ENCODE data around the gene TRMT44.

The TRMT44 gene

DNA sequence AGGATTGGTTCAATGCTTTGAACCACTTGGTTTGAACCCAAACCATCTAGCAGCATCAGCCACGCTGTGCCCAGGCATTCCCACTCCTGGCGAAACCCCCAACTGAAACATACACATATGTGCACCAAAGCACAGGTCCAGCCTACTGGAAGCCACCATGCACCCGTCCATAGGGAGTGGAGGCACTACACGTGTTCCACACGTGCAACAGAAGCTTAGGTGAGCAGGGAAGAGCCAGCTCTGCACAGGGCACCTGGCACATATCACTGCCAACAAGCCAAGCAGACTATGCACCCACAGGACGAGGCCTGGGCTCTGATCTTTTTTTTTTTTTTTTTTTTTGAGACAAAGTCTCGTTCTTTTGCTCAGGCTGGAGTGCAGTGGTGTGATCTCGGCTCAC, 73.4 kb downstream of the TRMT44 start:
- ATAC-seq (replicated peaks) = no peak
- Mint-ChIP-seq H3K4me3 (no peak overlapping the region), H3K36me3 (ENCODE audit: insufficient read depth) (no peaks in the 10 kb centered on the region), H3K9me3 (no peaks in the 10 kb centered on the region), H3K27me3 (peaks cover 0 to 20% of the 10 kb centered on the region in 2 donors), H3K27ac (no peak overlapping the region), H3K4me1 (ENCODE audit: low read depth in 2 of 2) (no peaks in the 10 kb centered on the region)
- DNase-seq = no peak

DNA sequence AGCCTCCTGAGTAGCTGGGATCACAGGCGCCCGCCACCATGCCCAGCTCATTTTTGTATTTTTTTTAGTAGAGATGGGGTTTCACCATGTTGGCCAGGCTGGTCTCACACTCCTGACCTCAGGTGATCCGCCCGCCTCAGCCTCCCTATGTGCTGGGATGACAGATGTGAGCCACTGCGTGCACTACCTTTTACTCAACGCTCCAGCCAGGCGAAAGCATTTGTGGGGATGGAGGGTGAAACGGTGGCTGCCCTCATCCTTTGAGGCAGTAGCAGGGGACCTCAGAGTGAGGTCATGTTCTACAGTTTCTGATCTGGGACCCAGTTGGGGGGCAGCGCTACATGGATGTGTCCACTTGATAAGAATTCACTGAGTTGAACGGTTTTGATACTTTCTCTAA, 73.8 kb downstream of the TRMT44 start:
- H3K27ac Mint-ChIP-seq = no peak overlapping the region
- H3K36me3 Mint-ChIP-seq (ENCODE audit: insufficient read depth) = no peaks in the 10 kb centered on the region
- H3K4me1 Mint-ChIP-seq (ENCODE audit: low read depth in 2 of 2) = no peaks in the 10 kb centered on the region
- H3K27me3 Mint-ChIP-seq = peaks cover 0 to 24% of the 10 kb centered on the region in 2 donors
- DNase-seq (no peak), ATAC-seq (replicated peaks) (no peak)
- no peak overlapping the region for H3K4me3 Mint-ChIP-seq
- H3K9me3 Mint-ChIP-seq = no peaks in the 10 kb centered on the region

DNA sequence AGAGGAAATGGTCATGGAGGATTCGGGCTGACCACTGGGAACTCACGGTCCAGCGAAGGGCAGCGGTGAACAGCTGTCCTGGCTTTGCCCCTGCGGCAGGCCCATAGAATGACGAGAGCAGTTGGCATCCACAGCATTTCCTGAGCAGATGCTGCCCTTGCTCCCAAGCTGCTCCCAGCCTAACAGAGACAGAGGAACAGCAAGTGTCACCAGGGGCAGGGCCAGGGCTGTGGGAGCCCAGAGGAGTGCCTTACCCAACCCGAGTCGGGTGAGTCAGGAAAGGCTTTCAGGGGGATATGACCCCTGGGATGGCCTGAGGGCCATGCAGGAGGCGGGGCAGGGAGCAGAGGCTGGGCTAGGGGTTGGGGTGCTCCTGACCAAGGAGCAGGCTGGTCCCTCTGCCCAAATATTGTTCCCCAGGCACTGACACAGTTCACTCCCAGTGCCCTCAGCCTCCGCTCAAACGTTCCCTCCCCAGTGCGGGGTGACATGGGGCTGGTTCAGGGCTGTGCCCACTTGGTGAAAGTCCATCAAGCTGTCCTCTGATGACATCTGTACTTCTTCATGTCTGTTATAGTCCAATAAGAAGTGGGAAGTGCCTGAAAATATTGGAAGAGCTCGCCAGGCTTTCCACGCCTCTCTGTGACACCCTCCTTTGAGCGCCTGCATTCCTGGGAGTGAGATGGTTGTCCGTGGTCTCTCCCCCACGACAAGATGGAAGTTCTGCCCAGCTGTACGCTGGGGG, 74.9 kb downstream of the TRMT44 start:
- no peaks in the 10 kb centered on the region for H3K4me1 Mint-ChIP-seq (ENCODE audit: low read depth in 2 of 2)
- H3K9me3 Mint-ChIP-seq = peaks cover 0 to 3% of the 10 kb centered on the region in 2 donors
- no peak for DNase-seq
- H3K27ac Mint-ChIP-seq = no peak overlapping the region
- ATAC-seq (replicated peaks) = no peak
- no peak overlapping the region for H3K4me3 Mint-ChIP-seq
- H3K27me3 Mint-ChIP-seq = peaks cover 0 to 30% of the 10 kb centered on the region in 2 donors
- H3K36me3 Mint-ChIP-seq (ENCODE audit: insufficient read depth) = no peaks in the 10 kb centered on the region

DNA sequence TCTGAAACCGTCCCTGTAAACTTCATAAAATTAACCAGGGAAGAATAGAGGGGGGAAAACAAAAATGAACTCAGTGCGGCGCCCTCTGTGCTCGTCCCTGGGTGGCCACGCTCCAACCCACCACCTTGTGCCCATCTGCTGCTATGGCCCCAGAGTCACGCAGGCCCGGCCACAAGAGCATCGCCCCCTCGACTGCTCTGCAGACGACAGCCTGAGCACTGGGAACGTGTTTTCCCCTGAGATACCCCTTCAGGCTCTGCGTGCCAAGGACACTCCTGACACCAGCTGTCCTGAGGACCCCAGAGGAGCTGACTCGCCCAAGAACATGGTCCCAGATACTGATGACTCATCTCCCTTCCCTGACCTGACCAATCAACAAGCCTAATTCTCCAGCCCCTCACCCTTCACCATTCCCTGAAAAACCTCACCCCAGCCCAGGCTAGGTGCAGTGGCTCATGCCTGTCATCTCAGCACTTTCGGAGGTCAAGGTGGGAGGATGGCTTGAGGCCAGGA, 75.5 kb downstream of the TRMT44 start:
- no peak for ATAC-seq (replicated peaks)
- Mint-ChIP-seq H3K9me3 (peaks cover 0 to 3% of the 10 kb centered on the region in 2 donors), H3K27ac (no peak overlapping the region), H3K4me1 (ENCODE audit: low read depth in 2 of 2) (no peaks in the 10 kb centered on the region), H3K36me3 (ENCODE audit: insufficient read depth) (no peaks in the 10 kb centered on the region), H3K4me3 (no peak overlapping the region), H3K27me3 (peaks cover 0 to 30% of the 10 kb centered on the region in 2 donors)
- no peak for DNase-seq

DNA sequence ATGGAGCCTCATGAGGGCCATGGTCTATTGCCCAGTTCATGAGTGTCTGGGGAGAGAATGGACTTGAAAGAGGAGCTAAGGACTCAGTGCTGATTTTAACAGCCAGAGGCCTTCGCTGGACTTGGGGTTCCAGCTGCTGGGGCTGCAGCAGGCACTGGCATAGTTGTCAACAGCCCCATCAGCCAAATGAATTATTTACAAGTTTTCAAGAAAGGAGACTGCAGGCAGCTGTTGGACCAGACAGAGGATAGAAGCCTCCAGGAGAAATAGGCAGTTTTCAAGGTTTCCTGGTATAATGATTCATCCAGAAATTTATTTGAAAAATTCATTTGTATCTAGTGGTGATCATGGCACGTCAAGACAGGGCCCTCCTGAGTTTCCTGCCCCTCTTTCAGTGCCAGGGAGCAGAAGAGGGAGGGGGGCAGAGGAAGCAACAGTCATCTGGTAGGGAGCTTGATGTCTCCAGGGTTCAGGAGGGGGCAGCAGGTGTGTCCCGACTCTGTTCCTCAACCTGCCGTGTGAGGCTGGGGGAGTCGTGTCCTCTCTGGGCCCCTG, 76.5 kb downstream of the TRMT44 start:
- peaks cover 0 to 30% of the 10 kb centered on the region in 2 donors for H3K27me3 Mint-ChIP-seq
- no peak overlapping the region for H3K27ac Mint-ChIP-seq
- no peaks in the 10 kb centered on the region for H3K4me1 Mint-ChIP-seq (ENCODE audit: low read depth in 2 of 2)
- peaks cover 0 to 3% of the 10 kb centered on the region in 2 donors for H3K9me3 Mint-ChIP-seq
- no peaks in the 10 kb centered on the region for H3K36me3 Mint-ChIP-seq (ENCODE audit: insufficient read depth)
- DNase-seq (no peak), ATAC-seq (replicated peaks) (no peak)
- no peak overlapping the region for H3K4me3 Mint-ChIP-seq

DNA sequence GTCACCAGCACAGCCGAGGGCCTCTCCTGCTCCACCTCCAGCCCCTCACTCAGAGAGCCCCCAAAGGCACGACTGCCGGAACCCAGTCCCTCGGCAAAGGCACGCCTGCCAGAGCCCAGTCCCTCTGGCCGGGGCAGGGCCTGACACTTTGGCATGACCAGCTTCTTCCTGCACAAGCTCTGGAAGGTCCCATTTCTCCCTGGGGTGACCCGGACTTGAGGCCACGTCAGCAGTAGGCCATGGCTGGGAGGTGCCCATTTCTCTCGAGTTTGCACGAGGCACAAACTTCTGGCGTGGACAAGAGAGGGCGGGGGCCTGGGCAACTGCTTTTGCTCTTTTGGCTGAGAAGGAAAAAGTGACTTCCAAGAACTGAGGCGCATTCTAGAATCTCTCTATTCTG, 77.4 kb downstream of the TRMT44 start:
- no peaks in the 10 kb centered on the region for H3K4me1 Mint-ChIP-seq (ENCODE audit: low read depth in 2 of 2)

DNA sequence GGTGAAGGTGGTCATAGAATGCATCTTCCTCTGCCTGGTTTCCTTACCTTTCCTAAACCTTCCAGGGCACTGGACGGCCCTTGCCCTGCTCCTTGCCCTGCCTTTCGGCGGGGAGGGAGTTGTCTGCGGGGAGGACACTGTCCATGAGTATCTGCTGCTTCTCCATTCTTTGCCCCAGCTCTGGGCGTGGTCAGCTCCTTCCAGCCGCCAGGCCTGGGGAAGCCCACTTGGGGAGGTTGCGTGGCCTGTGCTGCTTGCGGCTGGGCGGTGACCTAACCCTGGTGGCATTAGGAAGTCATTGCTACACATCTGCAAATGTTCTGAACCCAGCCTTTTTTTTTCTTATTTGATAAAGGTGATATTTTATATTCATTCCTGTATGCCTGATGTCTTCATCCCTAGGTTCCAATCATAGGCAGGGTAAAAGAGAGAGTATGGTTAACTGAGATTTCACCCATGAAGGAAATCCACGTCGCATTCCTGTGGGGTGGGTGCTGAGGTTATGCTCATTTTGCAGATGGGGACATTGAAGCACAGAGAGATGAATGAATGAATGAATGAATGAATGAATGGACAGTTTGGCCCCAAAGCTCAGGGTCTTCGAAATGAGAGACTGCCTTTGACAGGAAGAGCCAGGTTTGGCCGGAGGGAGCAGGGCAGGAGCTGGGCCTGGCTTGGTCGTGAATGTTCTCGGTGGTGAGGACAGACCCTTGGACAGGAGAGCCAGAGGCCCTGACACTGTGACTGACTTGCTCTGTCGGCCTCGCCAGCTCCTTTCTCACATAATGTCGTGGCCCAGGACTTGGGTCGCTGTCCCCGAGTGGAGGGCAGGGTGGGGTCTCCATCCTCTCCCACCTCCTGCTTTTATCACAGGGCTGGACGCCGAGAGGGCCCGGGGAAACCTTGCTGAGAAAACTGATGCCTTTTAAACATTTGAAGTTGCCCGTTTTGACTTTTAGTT, 81.9 kb downstream of the TRMT44 start:
- H3K27me3 Mint-ChIP-seq = peaks cover 0 to 33% of the 10 kb centered on the region in 2 donors
- H3K9me3 Mint-ChIP-seq = peaks cover 0 to 3% of the 10 kb centered on the region in 2 donors
- H3K27ac Mint-ChIP-seq = no peak overlapping the region
- H3K36me3 Mint-ChIP-seq (ENCODE audit: insufficient read depth) = no peaks in the 10 kb centered on the region
- DNase-seq (no peak), ATAC-seq (replicated peaks) (no peak)
- no peaks in the 10 kb centered on the region for H3K4me1 Mint-ChIP-seq (ENCODE audit: low read depth in 2 of 2)
- no peak overlapping the region for H3K4me3 Mint-ChIP-seq

More for the DNA sequence above, 77.4 kb downstream of the TRMT44 start:
- H3K27ac Mint-ChIP-seq = no peak overlapping the region
- peaks cover 0 to 3% of the 10 kb centered on the region in 2 donors for H3K9me3 Mint-ChIP-seq
- DNase-seq = no peak
- ATAC-seq (replicated peaks) = no peak
- H3K27me3 Mint-ChIP-seq = peaks cover 0 to 35% of the 10 kb centered on the region in 2 donors
- H3K36me3 Mint-ChIP-seq (ENCODE audit: insufficient read depth) = no peaks in the 10 kb centered on the region
- H3K4me3 Mint-ChIP-seq = no peak overlapping the region

DNA sequence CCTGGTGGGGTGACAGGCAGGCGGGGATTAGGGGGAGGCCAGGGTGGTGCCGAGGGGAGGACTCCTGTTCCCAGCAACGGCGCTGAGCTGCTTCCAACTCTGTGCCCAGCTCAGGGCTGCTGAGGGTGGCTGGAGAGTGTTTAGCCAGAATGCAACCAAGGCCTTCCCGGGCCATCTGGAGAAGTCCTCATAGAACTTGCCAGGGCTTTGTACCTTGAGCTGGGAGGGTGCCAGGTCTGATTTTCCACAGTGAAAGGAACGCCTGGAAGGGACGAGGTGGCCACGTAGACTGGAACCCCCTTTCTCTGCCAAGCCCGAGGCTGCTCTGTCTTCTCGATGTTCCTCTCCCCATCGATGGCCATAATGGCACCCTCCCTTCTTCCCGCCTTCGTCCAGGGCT, 82.6 kb downstream of the TRMT44 start:
- Mint-ChIP-seq H3K27ac (no peak overlapping the region), H3K4me3 (no peak overlapping the region), H3K9me3 (peaks cover 0 to 3% of the 10 kb centered on the region in 2 donors), H3K4me1 (ENCODE audit: low read depth in 2 of 2) (no peaks in the 10 kb centered on the region), H3K36me3 (ENCODE audit: insufficient read depth) (no peaks in the 10 kb centered on the region), H3K27me3 (peaks cover 0 to 34% of the 10 kb centered on the region in 2 donors)
- ATAC-seq (replicated peaks) = no peak
- no peak for DNase-seq

DNA sequence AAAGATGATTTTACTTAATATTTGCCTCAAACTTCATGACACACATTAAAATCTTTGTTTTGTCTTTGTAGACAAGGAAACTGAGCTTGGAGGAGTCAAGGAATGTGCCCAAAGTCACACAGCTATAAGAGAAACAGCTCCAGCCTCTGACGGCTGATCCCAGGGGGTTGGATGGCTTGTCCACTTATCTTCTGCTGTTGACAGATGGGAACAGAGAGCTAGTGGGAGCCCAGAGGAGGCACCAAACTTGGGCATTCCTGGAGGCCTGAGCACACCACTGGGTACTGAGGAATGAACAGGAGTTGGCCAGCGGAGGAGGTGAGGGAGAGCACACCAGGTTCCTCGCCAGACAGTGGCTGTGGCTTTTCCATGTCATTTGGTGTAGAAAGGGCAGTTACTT, 83.2 kb downstream of the TRMT44 start:
- no peaks in the 10 kb centered on the region for H3K36me3 Mint-ChIP-seq (ENCODE audit: insufficient read depth)

DNA sequence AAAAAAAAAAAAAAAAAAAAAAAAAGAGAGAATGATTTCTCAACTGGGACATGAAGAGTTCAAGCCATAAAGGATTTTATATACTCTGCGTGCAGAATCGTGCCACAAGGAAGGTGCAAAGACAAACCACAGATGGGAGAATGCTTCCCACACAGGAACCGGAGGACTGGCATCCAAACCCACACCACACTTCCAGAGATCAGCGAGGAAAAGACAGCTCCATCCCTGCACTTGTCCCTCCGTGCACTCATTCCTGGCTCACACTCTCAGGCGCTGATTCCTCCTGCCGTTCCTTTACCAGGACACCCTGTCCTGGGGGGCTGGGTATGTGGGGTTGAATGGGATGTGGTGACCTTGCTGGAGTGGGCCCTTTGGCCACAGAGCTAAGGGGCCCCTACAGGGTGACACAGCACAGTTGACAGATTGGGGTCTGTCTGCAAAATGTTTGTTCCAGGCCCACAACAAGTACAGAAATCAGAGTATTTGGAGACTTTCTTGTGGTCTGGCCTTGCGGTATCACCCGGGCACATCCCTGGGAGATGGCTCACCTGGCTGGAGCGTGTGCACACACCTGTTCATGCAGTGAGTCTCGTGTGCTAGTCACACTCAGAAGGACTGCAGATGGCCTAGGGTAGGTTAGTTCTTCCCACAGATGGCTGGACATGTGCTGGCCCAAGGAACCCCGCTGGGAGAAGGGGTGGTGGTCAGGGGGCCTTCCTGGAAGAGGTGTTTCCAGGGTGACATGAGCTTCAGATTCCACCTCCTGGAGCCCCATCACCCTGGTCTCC, 84.2 kb downstream of the TRMT44 start:
- peaks cover 0 to 30% of the 10 kb centered on the region in 2 donors for H3K27me3 Mint-ChIP-seq
- H3K4me3 Mint-ChIP-seq = no peak overlapping the region
- peaks cover 0 to 2% of the 10 kb centered on the region in 2 donors for H3K9me3 Mint-ChIP-seq

More for the DNA sequence above, 83.2 kb downstream of the TRMT44 start:
- no peak for ATAC-seq (replicated peaks)
- Mint-ChIP-seq H3K4me1 (ENCODE audit: low read depth in 2 of 2) (no peaks in the 10 kb centered on the region), H3K27me3 (peaks cover 0 to 40% of the 10 kb centered on the region in 2 donors), H3K27ac (no peak overlapping the region), H3K9me3 (peaks cover 0 to 3% of the 10 kb centered on the region in 2 donors), H3K4me3 (no peak overlapping the region)
- DNase-seq = no peak

DNA sequence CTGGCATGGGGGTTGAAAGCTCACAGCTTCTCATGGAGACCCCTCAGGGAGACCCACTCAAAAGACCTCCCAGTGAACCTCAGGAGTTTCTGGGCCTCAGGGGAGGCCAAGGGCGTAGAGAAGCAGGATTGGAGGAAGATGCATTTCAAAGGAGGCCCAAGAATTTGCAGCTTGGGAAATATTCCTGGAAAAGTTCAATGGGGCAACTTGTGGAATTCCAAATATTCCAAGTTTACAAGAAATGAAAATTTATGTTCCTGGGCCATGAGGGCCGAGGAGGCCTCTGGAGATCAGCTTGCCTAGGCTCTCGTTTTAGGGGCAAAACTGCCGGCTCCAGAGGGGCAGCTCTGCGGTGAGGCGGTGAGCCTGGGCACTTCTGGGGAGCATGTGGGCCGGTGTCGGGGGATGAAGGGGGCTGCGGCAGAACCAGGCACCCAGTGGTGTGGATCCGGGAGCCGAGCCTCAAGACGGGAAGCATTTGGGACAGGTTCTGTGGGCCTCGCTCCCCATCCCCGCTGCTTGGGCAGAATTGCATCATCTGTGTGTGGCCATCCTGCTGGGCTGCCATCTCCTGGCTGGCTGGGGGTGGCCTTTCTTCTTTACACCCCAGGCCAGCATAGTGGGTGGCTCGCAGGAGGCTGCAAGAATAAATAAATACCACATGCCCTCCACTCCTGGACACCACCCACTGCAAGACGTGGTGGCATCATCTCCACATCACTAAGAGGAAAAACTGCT, 85.0 kb downstream of the TRMT44 start:
- ATAC-seq (replicated peaks) = no peak
- H3K4me3 Mint-ChIP-seq = no peak overlapping the region
- no peak for DNase-seq
- H3K4me1 Mint-ChIP-seq (ENCODE audit: low read depth in 2 of 2) = no peaks in the 10 kb centered on the region
- H3K9me3 Mint-ChIP-seq = no peaks in the 10 kb centered on the region
- H3K27me3 Mint-ChIP-seq = peaks cover 0 to 29% of the 10 kb centered on the region in 2 donors
- H3K27ac Mint-ChIP-seq = no peak overlapping the region
- H3K36me3 Mint-ChIP-seq (ENCODE audit: insufficient read depth) = no peaks in the 10 kb centered on the region

More for the DNA sequence above, 84.2 kb downstream of the TRMT44 start:
- H3K27ac Mint-ChIP-seq = no peak overlapping the region
- no peak for DNase-seq
- no peaks in the 10 kb centered on the region for H3K4me1 Mint-ChIP-seq (ENCODE audit: low read depth in 2 of 2)
- ATAC-seq (replicated peaks) = no peak
- no peaks in the 10 kb centered on the region for H3K36me3 Mint-ChIP-seq (ENCODE audit: insufficient read depth)
